Kidney (tissue), 14 donors: Measurements from ENCODE around the gene FSTL5. TPM values are rescaled to one million over a fixed set of nuclear protein-coding genes. Genes with fewer than 3 reads are reported as not detected.

ENCODE experiments used
- DNase-seq, 5 donors: peaks; one replicate each; pipeline ENCODE4 v3.0.0-alpha.2; 2013 to 2020
- FAIRE-seq: peaks from 2 replicates; lab custom pipeline; 2012; peaks lifted over from hg19 to GRCh38; lab: Jason Lieb, UNC
- H3K27ac ChIP-seq, 2 donors: one replicate each; pipeline ENCODE4 v1.7.0; 2013; ENCODE audit warnings: low read depth in 2 of 2, low read length in 2 of 2, inconsistent platforms in 1 of 2
- H3K27me3 ChIP-seq: one replicate; pipeline ENCODE4 v1.7.1; 2013; ENCODE audit warnings: low read length, inconsistent platforms; ENCODE audit not compliant: control insufficient read depth, insufficient read depth
- H3K36me3 ChIP-seq, 3 donors: one replicate each; pipeline versions ENCODE4 v1.7.0 to v1.7.1; 2013; ENCODE audit warnings: low read length in 3 of 3, control low read depth in 1 of 3, inconsistent platforms in 1 of 3; ENCODE audit not compliant: insufficient read depth in 3 of 3, control insufficient read depth in 2 of 3
- H3K4me1 ChIP-seq, 3 donors: one replicate each; pipeline versions ENCODE4 v1.7.0 to v1.7.1; 2013; ENCODE audit warnings: low read length in 3 of 3, inconsistent platforms in 1 of 3, low read depth in 1 of 3; ENCODE audit not compliant: control insufficient read depth in 2 of 3, insufficient read depth in 2 of 3
- H3K4me3 ChIP-seq, 3 donors: one replicate each; pipeline versions ENCODE4 v1.7.0 to v1.8.1; 2013; ENCODE audit warnings: low read length in 3 of 3, control low read depth in 1 of 3, inconsistent platforms in 1 of 3
- H3K9ac ChIP-seq, 3 donors: one replicate each; pipeline versions ENCODE4 v1.7.0 to v1.7.1; 2013; ENCODE audit warnings: low read length in 3 of 3, control low read depth in 1 of 3, inconsistent platforms in 1 of 3
- H3K9me3 ChIP-seq, 3 donors: one replicate each; pipeline versions ENCODE4 v1.7.0 to v1.7.1; 2013; ENCODE audit warnings: low read length in 3 of 3, control low read depth in 1 of 3, inconsistent platforms in 1 of 3; ENCODE audit not compliant: control insufficient read depth in 2 of 3, insufficient read depth in 1 of 3
- CTCF ChIP-seq: IDR thresholded peaks from 3 replicates; pipeline ENCODE4 v1.5.1; 2012; ENCODE audit warnings: mild to moderate bottlenecking, moderate library complexity, borderline replicate concordance; ENCODE audit not compliant: insufficient read depth; ENCODE audit errors: extremely low read depth
- intact Hi-C: fragments of 100-400 bp; cut with DNase I; formaldehyde crosslinking; loops from one replicate; pipeline ENCODE4 v1.11.1; 2022
- polyA plus RNA-seq: library from polyadenylated mRNA; stranded (reverse); fragments of 350-450 nt; fragmentation: Illumina TruSeq; extraction: RNeasy Lipid Tissue Mini Kit (QIAGEN cat#74804); gene quantifications from one replicate; pipeline ENCODE4 v1.2.3, GENCODE V29; 2014; ENCODE audit warnings: low read depth, low replicate concordance; ENCODE audit not compliant: insufficient read depth
- total RNA-seq: library from RNA; stranded (reverse); fragmentation: NEBNext Ultra II Directional; extraction: Animal tissue kit (Norgen Biotek cat#: 25700); gene quantifications from one replicate; pipeline ENCODE4 v1.2.1, GENCODE V29; 2021
- donor health status: control.
- donor health status: control.
- donor health status: control.
- donor health status: control.
- donor health status: control.
- donor health status: DM: yes; HTN: yes; CAD: no.
- donor health status: Normal renal cell carcinoma (clear cell type).

Gene FSTL5
- total and polyA plus RNA-seq, 2 donors from 2014 or later = 0.09 TPM; not detected in 1

DNA sequence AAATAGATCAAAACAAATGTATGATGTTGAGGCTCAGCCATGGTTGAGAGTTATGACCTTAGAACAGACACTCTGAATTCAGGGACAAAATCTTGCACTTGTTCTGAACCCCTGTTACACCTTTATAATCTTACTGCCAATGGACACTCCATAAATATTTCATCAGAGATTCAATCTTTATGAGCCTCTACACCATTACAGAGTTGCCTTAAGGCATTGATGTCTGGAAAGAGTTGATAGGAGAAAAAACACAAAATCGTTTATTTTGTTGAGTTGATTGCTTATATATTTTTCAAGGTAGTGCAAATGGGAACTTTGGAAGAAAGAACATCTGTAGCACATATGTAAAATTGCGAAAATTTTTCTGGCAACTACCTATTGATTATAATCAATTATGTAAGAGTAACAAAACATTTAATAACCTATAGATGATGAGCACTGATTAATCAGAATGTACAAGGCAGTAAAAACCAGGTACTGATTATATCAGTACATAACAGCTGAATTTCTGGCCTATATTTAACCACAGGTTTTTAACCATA lies 568.5 kb downstream of the FSTL5 start:
- no peak for TF ChIP-seq CTCF
- no peak overlapping the region for H3K4me3 ChIP-seq
- H3K9ac ChIP-seq = no peak overlapping the region
- H3K9me3 ChIP-seq = peaks cover 0 to 3% (median 0%) of the 10 kb centered on the region in 3 donors
- no peak for FAIRE-seq
- intact Hi-C loops = no loop called here
- no peak overlapping the region for H3K27ac ChIP-seq
- no peaks in the 10 kb centered on the region for H3K36me3 ChIP-seq
- H3K4me1 ChIP-seq = no peaks in the 10 kb centered on the region
- DNase-seq = no peak
- H3K27me3 ChIP-seq = no peaks in the 10 kb centered on the region

GRCh38 chr4:161585011-161585410 lies 578.8 kb downstream of the FSTL5 start:
- intact Hi-C loops = no loop called here
- H3K27me3 ChIP-seq = no peaks in the 10 kb centered on the region
- no peaks in the 10 kb centered on the region for H3K9me3 ChIP-seq
- H3K4me1 ChIP-seq = no peaks in the 10 kb centered on the region
- H3K36me3 ChIP-seq = no peaks in the 10 kb centered on the region
- no peak overlapping the region for H3K27ac ChIP-seq
- no peak overlapping the region for H3K9ac ChIP-seq
- H3K4me3 ChIP-seq = no peak overlapping the region
- FAIRE-seq (no peak), DNase-seq (no peak)
- TF ChIP-seq CTCF = no peak

DNA sequence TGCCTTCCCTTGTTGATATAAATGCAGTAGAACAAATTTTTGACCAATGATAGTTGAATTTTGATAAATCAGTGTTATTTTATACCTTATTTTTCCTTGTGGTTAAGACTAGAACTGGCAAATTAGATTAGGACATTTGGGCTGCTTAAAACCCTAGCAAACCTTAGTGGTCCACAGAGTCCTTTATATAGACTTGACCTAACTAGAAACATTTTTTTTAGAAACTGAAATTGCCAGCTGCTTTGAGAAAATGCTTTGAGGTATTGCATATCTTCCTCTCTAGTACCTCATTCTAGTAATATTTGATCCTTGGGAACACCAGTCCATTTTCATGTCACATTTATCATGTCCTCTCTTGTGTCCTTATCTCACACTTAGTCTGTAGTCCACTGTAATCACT lies 580.3 kb downstream of the FSTL5 start:
- no peak for FAIRE-seq
- no peak for DNase-seq
- no peaks in the 10 kb centered on the region for H3K4me1 ChIP-seq
- no peak overlapping the region for H3K9ac ChIP-seq
- no peaks in the 10 kb centered on the region for H3K36me3 ChIP-seq
- no peaks in the 10 kb centered on the region for H3K27me3 ChIP-seq
- TF ChIP-seq CTCF = no peak
- H3K27ac ChIP-seq = no peak overlapping the region
- intact Hi-C loops = no loop called here
- no peaks in the 10 kb centered on the region for H3K9me3 ChIP-seq
- no peak overlapping the region for H3K4me3 ChIP-seq
